Testis (tissue), 3 donors: ENCODE measurements around the gene PLEKHN1. TPM values are rescaled to one million over a fixed set of nuclear protein-coding genes. Genes with fewer than 3 reads are reported as not detected.

Experiments used
- DNase-seq: peaks from one replicate; pipeline ENCODE4 v3.0.0-alpha.2; 2019
- H3K27ac ChIP-seq, 2 donors: fragments of 200-600 bp; sonication (generic); one replicate each; pipeline ENCODE4 v1.5.1; 2019
- H3K27me3 ChIP-seq: fragments of 200-600 bp; sonication (generic); one replicate; pipeline ENCODE4 v1.5.1; 2019
- H3K36me3 ChIP-seq: fragments of 200-600 bp; sonication (generic); one replicate; pipeline ENCODE4 v1.5.1; 2017; ENCODE audit warnings: low read depth; ENCODE audit errors: missing control alignments
- H3K4me1 ChIP-seq: fragments of 200-600 bp; sonication (generic); one replicate; pipeline ENCODE4 v1.5.1; 2019
- H3K4me3 ChIP-seq, 2 donors: fragments of 200-600 bp; sonication (generic); one replicate each; pipeline ENCODE4 v1.5.1; 2017 to 2019
- H3K9me3 ChIP-seq: fragments of 200-600 bp; sonication (generic); one replicate; pipeline ENCODE4 v1.5.1; 2017
- CTCF ChIP-seq, 3 experiments: fragments of 450-650 bp in 2 of 3; fragments of 200-600 bp in 1 of 3; sonication (generic) in 1 of 3; IDR thresholded peaks; one replicate each; pipeline ENCODE4 v1.5.1; 2016 to 2019; ENCODE audit warnings: antibody characterized with exemption in 3 of 3, mild to moderate bottlenecking in 2 of 3, moderate library complexity in 1 of 3
- POLR2A ChIP-seq: fragments of 450-650 bp; IDR thresholded peaks from one replicate; pipeline ENCODE4 v1.6.1; 2017; ENCODE audit warnings: antibody characterized with exemption, mild to moderate bottlenecking, moderate library complexity
- WGBS, 2 donors: methylation state at CpG; one replicate each; pipeline ENCODE4 v1.1.5; 2018; 5-methylcytosine and 5-hydroxymethylcytosine counted together
- intact Hi-C: fragments of 100-400 bp; cut with DNase I; formaldehyde crosslinking; loops from one replicate; pipeline ENCODE4 v1.15.1; 2023; ENCODE audit warnings: low total_unique reads
- polyA plus RNA-seq: library from polyadenylated mRNA; stranded (reverse); fragments of 350-450 nt; fragmentation: Illumina TruSeq; extraction: RNeasy Lipid Tissue Mini Kit (QIAGEN cat#74804); gene quantifications from one replicate; pipeline ENCODE4 v1.2.3, GENCODE V29; 2014; ENCODE audit warnings: low read depth, low replicate concordance; ENCODE audit not compliant: insufficient read depth
- total RNA-seq, 2 donors: library from RNA; depleted of rRNA; stranded (reverse); fragments of >200 nt; gene quantifications; one replicate each; pipeline ENCODE4 v1.2.3, GENCODE V29; 2016

The PLEKHN1 gene
- total and polyA plus RNA-seq, 3 donors from 2014 or later = 0.21 to 0.56 (median 0.47) TPM

- DNase-seq = peak; percentile 55
Measured at GRCh38 chr1:942864-943533, 23.3 kb upstream of the PLEKHN1 start.

GRCh38 chr1:943545-944340 is 22.5 kb upstream of the PLEKHN1 start:
- intact Hi-C loops = no loop called here
- peaks cover 24% of the 10 kb centered on the region for H3K4me1 ChIP-seq
- H3K27me3 ChIP-seq = no peaks in the 10 kb centered on the region
- WGBS, 2 donors = 51 to 76% methylated on average over 20 to 27 of the region's 27 CpGs
- H3K36me3 ChIP-seq = no peaks in the 10 kb centered on the region
- DNase-seq = no peak
- H3K27ac ChIP-seq = peak overlapping the region in 1 of 2 donors; percentile 55
- TF ChIP-seq CTCF (IDR thresholded peaks at IDR 0.05) = no peak
- TF ChIP-seq POLR2A = no peak
- no peak overlapping the region for H3K4me3 ChIP-seq
- H3K9me3 ChIP-seq = no peaks in the 10 kb centered on the region

More at GRCh38 chr1:942864-943533, 23.3 kb upstream of the PLEKHN1 start:
- peak overlapping the region; percentile 63 to 76 for H3K27ac ChIP-seq
- H3K27me3 ChIP-seq = no peaks in the 10 kb centered on the region
- TF ChIP-seq POLR2A (no peak), CTCF (IDR thresholded peaks at IDR 0.05) (no peak)
- H3K4me3 ChIP-seq = peak overlapping the region in 1 of 2 donors; percentile 0
- no peaks in the 10 kb centered on the region for H3K9me3 ChIP-seq
- H3K4me1 ChIP-seq = peaks cover 24% of the 10 kb centered on the region
- intact Hi-C loops = no loop called here
- WGBS, 2 donors = 9 to 26% methylated on average over 8 to 27 of the region's 27 CpGs
- H3K36me3 ChIP-seq = no peaks in the 10 kb centered on the region

- peak; percentile 49 for DNase-seq
- H3K4me1 ChIP-seq = peaks cover 22% of the 10 kb centered on the region
- intact Hi-C loops = no loop called here
Measured at GRCh38 chr1:944341-945325, 21.6 kb upstream of the PLEKHN1 start.

More at GRCh38 chr1:944341-945325, 21.6 kb upstream of the PLEKHN1 start:
- Histone ChIP-seq H3K36me3 (no peaks in the 10 kb centered on the region), H3K27ac (peak overlapping the region in 1 of 2 donors; percentile 55), H3K9me3 (no peaks in the 10 kb centered on the region), H3K27me3 (no peaks in the 10 kb centered on the region), H3K4me3 (no peak overlapping the region)
- TF ChIP-seq POLR2A = no peak
- no peak for TF ChIP-seq CTCF (IDR thresholded peaks at IDR 0.05)
- WGBS, 2 donors = 57 to 59% methylated on average over 18 to 28 of the region's 28 CpGs
